Central memory CD4-positive, alpha-beta T cell (primary cell): ENCODE measurements around the gene IRX5.

ENCODE experiments used
- DNase-seq: peaks from one replicate; pipeline ENCODE4 v3.0.0; 2022

The IRX5 gene

GRCh38 chr16:54952195-54952594 is 21.5 kb downstream of the IRX5 start:
- no peak for DNase-seq

GRCh38 chr16:54953461-54953860 is 22.8 kb downstream of the IRX5 start:
- DNase-seq: no peak

- DNase-seq: no peak
Measured at GRCh38 chr16:54954220-54954619, 23.6 kb downstream of the IRX5 start.

GRCh38 chr16:54955757-54956156 is 25.1 kb downstream of the IRX5 start:
- DNase-seq: no peak

GRCh38 chr16:54957403-54958166 is 26.9 kb downstream of the IRX5 start:
- DNase-seq: no peak

- DNase-seq: no peak
Measured at GRCh38 chr16:54962045-54962444, 31.4 kb downstream of the IRX5 start.

GRCh38 chr16:54964239-54964638 is 33.6 kb downstream of the IRX5 start:
- DNase-seq: no peak

- DNase-seq: no peak
Measured at GRCh38 chr16:54965464-54965863, 34.8 kb downstream of the IRX5 start.

GRCh38 chr16:54968011-54968410 is 37.3 kb downstream of the IRX5 start:
- no peak for DNase-seq

GRCh38 chr16:54968784-54969183 is 38.1 kb downstream of the IRX5 start:
- no peak for DNase-seq

GRCh38 chr16:54970016-54970415 is 39.4 kb downstream of the IRX5 start:
- no peak for DNase-seq

- DNase-seq: no peak
Measured at GRCh38 chr16:54974367-54974766, 43.7 kb downstream of the IRX5 start.

- no peak for DNase-seq
Measured at GRCh38 chr16:54976651-54977200, 46.1 kb downstream of the IRX5 start.

- no peak for DNase-seq
Measured at GRCh38 chr16:54977211-54977610, 46.5 kb downstream of the IRX5 start.

- DNase-seq: no peak
Measured at GRCh38 chr16:54980821-54981220, 50.2 kb downstream of the IRX5 start.
